ENCODE measurements around the gene TBC1D22B.
A peak's percentile ranks its signal among the peaks of the same experiment; 100 is the strongest.

TBC1D22B gene

DNA sequence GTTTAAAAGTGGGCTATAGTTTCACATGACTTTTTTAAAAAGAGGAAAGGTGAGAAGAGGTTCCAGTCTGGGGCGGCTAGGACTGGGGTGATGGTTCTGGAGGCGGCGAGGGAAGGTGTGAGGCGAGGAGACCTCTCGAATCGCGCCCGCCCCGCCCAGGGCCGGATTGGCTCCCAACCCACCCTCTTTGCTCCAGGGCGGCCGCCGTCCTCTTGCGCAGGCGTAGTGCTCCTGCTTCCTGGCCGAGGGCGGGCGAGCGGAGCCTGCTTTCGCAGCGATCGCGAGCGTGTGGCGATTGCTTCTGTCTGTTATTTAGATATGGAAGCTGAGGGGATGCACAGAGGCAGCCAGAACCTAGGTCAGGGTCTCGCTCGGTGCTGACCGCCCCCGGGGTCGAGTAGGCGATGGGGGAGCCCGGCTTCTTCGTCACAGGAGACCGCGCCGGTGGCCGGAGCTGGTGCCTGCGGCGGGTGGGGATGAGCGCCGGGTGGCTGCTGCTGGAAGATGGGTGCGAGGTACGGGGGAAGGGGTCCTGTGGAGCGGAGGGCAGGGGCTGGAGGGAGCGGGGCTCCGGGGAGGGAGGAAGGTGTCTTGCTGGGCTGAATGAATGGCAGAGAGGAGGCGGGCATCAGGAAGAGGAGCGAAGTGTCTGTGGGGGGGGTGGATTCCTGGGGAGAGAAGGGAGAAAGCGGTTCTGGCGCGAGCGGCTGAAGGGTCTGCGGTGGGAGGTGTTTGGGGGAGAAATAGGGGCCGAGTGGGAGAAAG, 96.4 kb downstream of the TBC1D22B start, which contains the start of gene RNF8 (continued):
- peak; percentile 81 for TF ChIP-seq ZBTB20 (tag by site-specific recombination; IDR thresholded peaks at IDR 0.05)
- peak; percentile 94 for TF ChIP-seq ZNF561 (tag by site-specific recombination; IDR thresholded peaks at IDR 0.05; ENCODE audit: borderline replicate concordance)
- peak; percentile 63 for TF ChIP-seq EGR2 (tag by site-specific recombination; IDR thresholded peaks at IDR 0.05; ENCODE audit: low read depth)
- TF ChIP-seq, protein P1, sequence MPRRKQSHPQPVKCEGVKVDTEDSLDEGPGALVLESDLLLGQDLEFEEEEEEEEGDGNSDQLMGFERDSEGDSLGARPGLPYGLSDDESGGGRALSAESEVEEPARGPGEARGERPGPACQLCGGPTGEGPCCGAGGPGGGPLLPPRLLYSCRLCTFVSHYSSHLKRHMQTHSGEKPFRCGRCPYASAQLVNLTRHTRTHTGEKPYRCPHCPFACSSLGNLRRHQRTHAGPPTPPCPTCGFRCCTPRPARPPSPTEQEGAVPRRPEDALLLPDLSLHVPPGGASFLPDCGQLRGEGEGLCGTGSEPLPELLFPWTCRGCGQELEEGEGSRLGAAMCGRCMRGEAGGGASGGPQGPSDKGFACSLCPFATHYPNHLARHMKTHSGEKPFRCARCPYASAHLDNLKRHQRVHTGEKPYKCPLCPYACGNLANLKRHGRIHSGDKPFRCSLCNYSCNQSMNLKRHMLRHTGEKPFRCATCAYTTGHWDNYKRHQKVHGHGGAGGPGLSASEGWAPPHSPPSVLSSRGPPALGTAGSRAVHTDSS (tag by site-specific recombination; IDR thresholded peaks at IDR 0.05) = no peak
- TF ChIP-seq GLI4 (tag by site-specific recombination; IDR thresholded peaks at IDR 0.05) = no peak; the same call in 1 of the 2 replicates
- TF ChIP-seq ZNF341 (tag by site-specific recombination; IDR thresholded peaks at IDR 0.05; ENCODE audit: low read depth) = peak; percentile 59; the same call in 1 of the 2 replicates
- TF ChIP-seq ZBTB21 (tag by site-specific recombination; IDR thresholded peaks at IDR 0.05) = peak; percentile 29
- TF ChIP-seq ZNF558 (tag by site-specific recombination; IDR thresholded peaks at IDR 0.05) = no peak; the same call in 1 of the 2 replicates
- no peak for TF ChIP-seq ZNF585B (tag by site-specific recombination; IDR thresholded peaks at IDR 0.05)
- no peak for TF ChIP-seq ZNF768 (tag by site-specific recombination; IDR thresholded peaks at IDR 0.05)
- peak; percentile 77 for TF ChIP-seq SP2 (tag by site-specific recombination; IDR thresholded peaks at IDR 0.05)
- TF ChIP-seq ZNF10 (tag by site-specific recombination; IDR thresholded peaks at IDR 0.05) = no peak
- no peak for TF ChIP-seq TRIM28 (IDR thresholded peaks at IDR 0.05; ENCODE audit: borderline replicate concordance, low read length)
- no peak for TF ChIP-seq ZNF555 (tag by site-specific recombination; conservative IDR thresholded peaks at IDR 0.05)
- TF ChIP-seq ZNF140 (tag by site-specific recombination; IDR thresholded peaks at IDR 0.05) = no peak

DNA sequence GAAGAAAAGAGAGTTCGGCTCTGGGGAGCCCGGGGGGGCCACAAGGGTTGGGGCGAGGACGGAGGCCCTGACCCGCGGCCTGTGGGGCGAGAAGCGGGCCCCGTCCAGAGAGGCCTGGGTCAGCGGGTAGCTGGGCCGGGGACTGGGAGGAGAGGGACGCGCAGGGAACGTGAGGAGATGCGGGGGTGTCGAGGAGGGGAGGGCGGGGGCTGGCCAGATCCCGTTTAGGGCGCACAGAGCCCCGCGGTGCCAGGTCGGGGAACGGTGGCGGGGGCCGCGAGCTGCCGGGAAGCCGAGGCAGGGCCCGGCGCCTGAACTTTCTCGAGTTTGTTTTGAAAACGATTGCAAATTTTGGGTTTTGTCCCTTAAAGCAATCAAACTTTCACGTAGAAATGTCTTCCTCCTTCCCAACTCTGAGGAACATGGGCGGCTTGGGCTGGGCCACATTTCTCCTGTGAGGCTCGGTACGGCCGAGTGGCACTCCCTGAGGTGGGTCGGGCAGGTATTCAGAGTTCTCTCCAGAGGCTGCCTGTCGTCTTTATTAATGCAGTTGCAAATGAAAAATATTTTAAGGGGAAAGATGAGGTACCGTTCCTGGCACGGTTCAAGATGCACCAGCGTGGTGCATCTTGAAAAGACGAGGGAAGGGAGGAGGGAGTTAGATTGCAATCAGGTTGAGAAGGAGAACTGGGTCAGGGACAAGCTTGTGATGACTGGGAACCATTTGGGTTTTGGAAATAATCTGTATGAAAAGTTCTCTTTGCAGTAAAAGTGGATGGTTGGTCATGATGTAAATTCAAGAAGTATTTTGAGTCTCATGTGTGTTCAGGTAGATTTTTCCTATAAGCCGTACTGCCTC, 97.2 kb downstream of the TBC1D22B start:
- peaks cover 30% of the 10 kb centered on the region for H3K4me1 ChIP-seq (ENCODE audit: control insufficient read depth, insufficient read depth, low read length)
- ChIA-PET CTCF (no interaction called here), POLR2A (interaction anchor here (0.7 to 1.6 kb wide), 6 partner anchors 8 to 1326 kb away, joined by 3 to 8 read pairs (median 4); partner anchors contain the start of gene CMTR1)
- H3K4me3 ChIP-seq (ENCODE audit: low read depth, low read length) = peak overlapping the region; percentile 96
- no peaks in the 10 kb centered on the region for H3K9me3 ChIP-seq (ENCODE audit: control insufficient read depth, insufficient read depth, low read depth, low read length)
- H3K36me3 ChIP-seq (ENCODE audit: control insufficient read depth in 2 of 2, insufficient read depth in 1 of 2, low read length in 2 of 2) = peaks cover 0 to 3% of the 10 kb centered on the region in 2 experiments; a peak in 2 of 3 replicates
- H3K27ac ChIP-seq (ENCODE audit: extremely low read depth, low read depth, low read length) = peak overlapping the region; percentile 76
- TF ChIP-seq, protein P2, sequence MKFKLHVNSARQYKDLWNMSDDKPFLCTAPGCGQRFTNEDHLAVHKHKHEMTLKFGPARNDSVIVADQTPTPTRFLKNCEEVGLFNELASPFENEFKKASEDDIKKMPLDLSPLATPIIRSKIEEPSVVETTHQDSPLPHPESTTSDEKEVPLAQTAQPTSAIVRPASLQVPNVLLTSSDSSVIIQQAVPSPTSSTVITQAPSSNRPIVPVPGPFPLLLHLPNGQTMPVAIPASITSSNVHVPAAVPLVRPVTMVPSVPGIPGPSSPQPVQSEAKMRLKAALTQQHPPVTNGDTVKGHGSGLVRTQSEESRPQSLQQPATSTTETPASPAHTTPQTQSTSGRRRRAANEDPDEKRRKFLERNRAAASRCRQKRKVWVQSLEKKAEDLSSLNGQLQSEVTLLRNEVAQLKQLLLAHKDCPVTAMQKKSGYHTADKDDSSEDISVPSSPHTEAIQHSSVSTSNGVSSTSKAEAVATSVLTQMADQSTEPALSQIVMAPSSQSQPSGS (tag by site-specific recombination; IDR thresholded peaks at IDR 0.05; ENCODE audit: low read depth) = no peak
- TF ChIP-seq, protein P3, sequence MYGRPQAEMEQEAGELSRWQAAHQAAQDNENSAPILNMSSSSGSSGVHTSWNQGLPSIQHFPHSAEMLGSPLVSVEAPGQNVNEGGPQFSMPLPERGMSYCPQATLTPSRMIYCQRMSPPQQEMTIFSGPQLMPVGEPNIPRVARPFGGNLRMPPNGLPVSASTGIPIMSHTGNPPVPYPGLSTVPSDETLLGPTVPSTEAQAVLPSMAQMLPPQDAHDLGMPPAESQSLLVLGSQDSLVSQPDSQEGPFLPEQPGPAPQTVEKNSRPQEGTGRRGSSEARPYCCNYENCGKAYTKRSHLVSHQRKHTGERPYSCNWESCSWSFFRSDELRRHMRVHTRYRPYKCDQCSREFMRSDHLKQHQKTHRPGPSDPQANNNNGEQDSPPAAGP (tag by site-specific recombination; IDR thresholded peaks at IDR 0.05) = 0 out of 2 replicates have a peak, but pooled peaks have one; percentile 10
- no peak for TF ChIP-seq ZNF514 (tag by site-specific recombination; IDR thresholded peaks at IDR 0.05)
- no peak for TF ChIP-seq ZNF223 (tag by site-specific recombination; IDR thresholded peaks at IDR 0.05)
- TF ChIP-seq, protein P4, sequence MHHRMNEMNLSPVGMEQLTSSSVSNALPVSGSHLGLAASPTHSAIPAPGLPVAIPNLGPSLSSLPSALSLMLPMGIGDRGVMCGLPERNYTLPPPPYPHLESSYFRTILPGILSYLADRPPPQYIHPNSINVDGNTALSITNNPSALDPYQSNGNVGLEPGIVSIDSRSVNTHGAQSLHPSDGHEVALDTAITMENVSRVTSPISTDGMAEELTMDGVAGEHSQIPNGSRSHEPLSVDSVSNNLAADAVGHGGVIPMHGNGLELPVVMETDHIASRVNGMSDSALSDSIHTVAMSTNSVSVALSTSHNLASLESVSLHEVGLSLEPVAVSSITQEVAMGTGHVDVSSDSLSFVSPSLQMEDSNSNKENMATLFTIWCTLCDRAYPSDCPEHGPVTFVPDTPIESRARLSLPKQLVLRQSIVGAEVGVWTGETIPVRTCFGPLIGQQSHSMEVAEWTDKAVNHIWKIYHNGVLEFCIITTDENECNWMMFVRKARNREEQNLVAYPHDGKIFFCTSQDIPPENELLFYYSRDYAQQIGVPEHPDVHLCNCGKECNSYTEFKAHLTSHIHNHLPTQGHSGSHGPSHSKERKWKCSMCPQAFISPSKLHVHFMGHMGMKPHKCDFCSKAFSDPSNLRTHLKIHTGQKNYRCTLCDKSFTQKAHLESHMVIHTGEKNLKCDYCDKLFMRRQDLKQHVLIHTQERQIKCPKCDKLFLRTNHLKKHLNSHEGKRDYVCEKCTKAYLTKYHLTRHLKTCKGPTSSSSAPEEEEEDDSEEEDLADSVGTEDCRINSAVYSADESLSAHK (tag by site-specific recombination; IDR thresholded peaks at IDR 0.05) = no peak
- peak; percentile 33; the same call in 1 of the 2 replicates for TF ChIP-seq EGR2 (tag by site-specific recombination; IDR thresholded peaks at IDR 0.05; ENCODE audit: low read depth)
- 0 out of 2 replicates have a peak, but pooled peaks have one; percentile 18 for TF ChIP-seq ZNF660 (tag by site-specific recombination; IDR thresholded peaks at IDR 0.05)
- TF ChIP-seq ZNF266 (tag by site-specific recombination; IDR thresholded peaks at IDR 0.05; ENCODE audit: low read depth) = no peak
- TF ChIP-seq HOXA7 (CRISPR knock-in tag; IDR thresholded peaks at IDR 0.05; ENCODE audit: borderline replicate concordance) = no peak
- peak; percentile 43; the same call in 1 of the 2 replicates for TF ChIP-seq ZIC2 (tag by site-specific recombination; IDR thresholded peaks at IDR 0.05)
- TF ChIP-seq, protein P5, sequence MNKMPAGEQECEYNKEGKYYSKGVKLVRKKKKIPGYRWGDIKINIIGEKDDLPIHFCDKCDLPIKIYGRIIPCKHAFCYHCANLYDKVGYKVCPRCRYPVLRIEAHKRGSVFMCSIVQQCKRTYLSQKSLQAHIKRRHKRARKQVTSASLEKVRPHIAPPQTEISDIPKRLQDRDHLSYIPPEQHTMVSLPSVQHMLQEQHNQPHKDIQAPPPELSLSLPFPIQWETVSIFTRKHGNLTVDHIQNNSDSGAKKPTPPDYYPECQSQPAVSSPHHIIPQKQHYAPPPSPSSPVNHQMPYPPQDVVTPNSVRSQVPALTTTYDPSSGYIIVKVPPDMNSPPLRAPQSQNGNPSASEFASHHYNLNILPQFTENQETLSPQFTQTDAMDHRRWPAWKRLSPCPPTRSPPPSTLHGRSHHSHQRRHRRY (tag by site-specific recombination; IDR thresholded peaks at IDR 0.05) = no peak; the same call in 1 of the 2 replicates
- TF ChIP-seq ZFP37 (tag by site-specific recombination; IDR thresholded peaks at IDR 0.05) = 0 out of 2 replicates have a peak, but pooled peaks have one; percentile 11

Data from HEK293 (cell line).